Neural cell (in vitro differentiated cells): ENCODE data around the gene KCTD15. TPM values are rescaled to one million over a fixed set of nuclear protein-coding genes. Genes with fewer than 3 reads are reported as not detected.

Experiments
- H2AFZ ChIP-seq: fragments of 200-600, 300-800 bp; sonication (generic), shearing (Covaris generic); 2 replicates; pipeline ENCODE4 v1.6.0; 2014; ENCODE audit warnings: low read depth, mild to moderate bottlenecking, antibody characterized with exemption, low read length, moderate library complexity
- H3F3A ChIP-seq: fragments of 200-600 bp; shearing (Covaris generic); 2 replicates; pipeline ENCODE4 v1.6.1; 2016; ENCODE audit warnings: mild to moderate bottlenecking, moderate library complexity, mixed read lengths, antibody characterized with exemption, low read length; ENCODE audit not compliant: insufficient read depth, poor library complexity, severe bottlenecking
- H3K27ac ChIP-seq: fragments of 200-600, 300-800 bp; sonication (generic), shearing (Covaris generic); 2 replicates; pipeline ENCODE4 v1.5.1; 2014; ENCODE audit warnings: mild to moderate bottlenecking, low read length, moderate library complexity
- H3K27me3 ChIP-seq: fragments of 300-800, 200-600 bp; sonication (generic), shearing (Covaris generic); 2 replicates; pipeline ENCODE4 v1.6.0; 2014; ENCODE audit warnings: mild to moderate bottlenecking, low read depth, low read length, moderate library complexity; ENCODE audit not compliant: insufficient read depth
- H3K36me3 ChIP-seq: fragments of 300-800, 200-600 bp; sonication (generic), shearing (Covaris generic); 2 replicates; pipeline ENCODE4 v1.5.1; 2014; ENCODE audit warnings: mild to moderate bottlenecking, antibody characterized with exemption, low read length, moderate library complexity; ENCODE audit not compliant: insufficient read depth
- H3K4me2 ChIP-seq: fragments of 300-800, 200-600 bp; sonication (generic), shearing (Covaris generic); 2 replicates; pipeline ENCODE4 v1.6.0; 2014; ENCODE audit warnings: mild to moderate bottlenecking, low read length
- H3K4me3 ChIP-seq: fragments of 300-800, 200-600 bp; sonication (generic), shearing (Covaris generic); 2 replicates; pipeline ENCODE4 v1.5.1; 2014; ENCODE audit warnings: mild to moderate bottlenecking, low read length, moderate library complexity
- H3K79me2 ChIP-seq: fragments of 200-600 bp; shearing (Covaris generic); replicated peaks from 2 replicates; pipeline ENCODE4 v1.6.0; 2014; ENCODE audit warnings: mild to moderate bottlenecking, low read length, moderate library complexity; ENCODE audit not compliant: insufficient read depth
- H3K9ac ChIP-seq: fragments of 300-800, 200-600 bp; sonication (generic), shearing (Covaris generic); 2 replicates; pipeline ENCODE4 v1.6.1; 2016; ENCODE audit warnings: mild to moderate bottlenecking, low read length, mixed read lengths
- H3K9me2 ChIP-seq: fragments of 200-600 bp; shearing (Covaris generic); 2 replicates; pipeline ENCODE4 v1.6.1; 2016; ENCODE audit warnings: mild to moderate bottlenecking, low read length, mixed read lengths; ENCODE audit not compliant: insufficient read depth
- H3K9me3 ChIP-seq: fragments of 200-600, 300-800 bp; sonication (generic), shearing (Covaris generic); 2 replicates; pipeline ENCODE4 v1.6.1; 2016; ENCODE audit warnings: mild to moderate bottlenecking, mixed run types, low read length, moderate library complexity, mixed read lengths
- H4K20me1 ChIP-seq: fragments of 200-600 bp; shearing (Covaris generic); 2 replicates; pipeline ENCODE4 v1.6.1; 2016; ENCODE audit warnings: mild to moderate bottlenecking, mixed run types; ENCODE audit not compliant: insufficient read depth
- CTCF ChIP-seq: fragments of 450-650 bp; IDR thresholded peaks from 2 replicates; pipeline ENCODE4 v1.5.1; 2014; ENCODE audit warnings: antibody characterized with exemption, mild to moderate bottlenecking, moderate library complexity; ENCODE audit not compliant: poor library complexity, severe bottlenecking
- EP300 ChIP-seq: fragments of 450-650 bp; conservative IDR thresholded peaks from 2 replicates; pipeline ENCODE4 v1.6.1; 2014; ENCODE audit warnings: antibody characterized with exemption, mild to moderate bottlenecking, moderate library complexity; ENCODE audit not compliant: poor library complexity, severe bottlenecking
- EZH2 ChIP-seq: fragments of 200-600, 300-800 bp; shearing (Covaris generic), sonication (generic); IDR thresholded peaks from 2 replicates; pipeline ENCODE4 v1.6.1; 2014; ENCODE audit warnings: antibody characterized with exemption, low read length, borderline replicate concordance, mild to moderate bottlenecking; ENCODE audit not compliant: insufficient read depth, poor library complexity, severe bottlenecking
- MXI1 ChIP-seq: fragments of 450-650 bp; conservative IDR thresholded peaks from 2 replicates; pipeline ENCODE4 v1.6.1; 2014; ENCODE audit warnings: antibody characterized with exemption, mild to moderate bottlenecking; ENCODE audit not compliant: poor library complexity, severe bottlenecking
- POLR2AphosphoS5 ChIP-seq: IDR thresholded peaks from 2 replicates; pipeline ENCODE4 v1.6.1; 2012
- RAD21 ChIP-seq: fragments of 450-650 bp; conservative IDR thresholded peaks from 2 replicates; pipeline ENCODE4 v1.6.1; 2014; ENCODE audit warnings: antibody characterized with exemption, mild to moderate bottlenecking, moderate library complexity
- REST ChIP-seq: IDR thresholded peaks from 2 replicates; pipeline ENCODE4 v1.6.1; 2012; ENCODE audit warnings: borderline replicate concordance
- SMC3 ChIP-seq: fragments of 450-650 bp; conservative IDR thresholded peaks from 2 replicates; pipeline ENCODE4 v1.6.1; 2014; ENCODE audit warnings: antibody characterized with exemption, mild to moderate bottlenecking, moderate library complexity; ENCODE audit not compliant: poor library complexity
- TAF1 ChIP-seq: IDR thresholded peaks from 2 replicates; pipeline ENCODE4 v1.6.1; 2012; ENCODE audit warnings: low read depth
- polyA minus RNA-seq: library from RNA; depleted of rRNA, polyadenylated mRNA; stranded (reverse); fragments of >200 nt; gene quantifications from 2 replicates; pipeline ENCODE4 v1.2.3, GENCODE V29; 2014
- polyA plus RNA-seq: library from polyadenylated mRNA; depleted of rRNA; stranded (reverse); fragments of >200 nt; gene quantifications from 2 replicates; pipeline ENCODE4 v1.2.3, GENCODE V29; 2014

KCTD15 gene
- polyA plus RNA-seq (67.9 and 93.6 TPM in 2 replicates), polyA minus RNA-seq (64.8 and 80.3 TPM in 2 replicates)

DNA sequence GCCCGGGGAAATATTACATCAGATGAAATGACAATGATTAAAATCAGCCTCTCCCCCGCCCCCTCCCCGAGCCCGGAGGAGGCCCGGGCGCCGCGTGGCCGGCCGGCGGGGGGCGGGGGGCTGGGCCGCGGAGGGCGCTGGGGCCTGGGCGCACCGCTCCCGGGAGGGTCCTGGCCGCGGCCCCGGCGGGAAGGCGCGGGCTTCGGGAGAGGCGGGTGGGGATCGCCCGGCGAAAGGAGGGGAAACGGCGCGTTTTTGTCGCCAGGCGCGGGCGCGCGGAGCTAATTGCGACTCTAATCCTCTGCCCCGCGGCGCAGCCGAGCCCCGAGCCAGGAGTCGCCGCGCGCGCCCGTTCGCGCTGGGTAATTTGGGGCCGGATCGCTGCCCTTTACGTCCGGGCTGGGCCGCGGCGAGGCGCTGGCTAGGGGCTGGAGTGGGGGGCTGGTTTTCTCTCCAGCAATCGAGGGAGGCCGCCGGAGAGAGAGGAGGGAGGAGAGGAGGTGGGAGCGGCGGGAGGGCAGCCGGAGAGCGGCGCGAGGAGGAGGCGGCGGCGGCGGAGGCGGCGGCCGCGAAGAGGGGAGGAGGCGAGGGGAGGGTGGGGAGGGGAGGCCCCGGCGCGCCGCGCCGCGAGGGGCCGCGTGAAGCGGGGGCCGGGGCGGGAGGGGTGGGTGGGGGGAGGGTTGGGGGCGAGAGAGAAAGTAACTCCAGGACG is at the start of gene KCTD15:
KCTD15 (plus strand) TSS at position 707 of the 712 bp plus-strand sequence. CDS start 3,585 bp downstream, outside the sequence.
- Histone ChIP-seq H3K9ac (peak within 1 kb of the TSS; percentile 90), H3K36me3 (no peaks in the 10 kb centered on the region), H3F3A (no peaks in the 10 kb centered on the region), H3K27me3 (no peaks in the 10 kb centered on the region), H3K4me3 (peak within 1 kb of the TSS; percentile 89), H3K27ac (peak within 1 kb of the TSS; percentile 87), H3K9me3 (no peaks in the 10 kb centered on the region), H3K4me2 (peak within 1 kb of the TSS; percentile 54), H4K20me1 (no peaks in the 10 kb centered on the region), H3K79me2 (no peaks in the 10 kb centered on the region), H2AFZ (peak within 1 kb of the TSS; percentile 80), H3K9me2 (no peaks in the 10 kb centered on the region)
- TF ChIP-seq MXI1 (no peak), POLR2AphosphoS5 (peak; percentile 35)

DNA sequence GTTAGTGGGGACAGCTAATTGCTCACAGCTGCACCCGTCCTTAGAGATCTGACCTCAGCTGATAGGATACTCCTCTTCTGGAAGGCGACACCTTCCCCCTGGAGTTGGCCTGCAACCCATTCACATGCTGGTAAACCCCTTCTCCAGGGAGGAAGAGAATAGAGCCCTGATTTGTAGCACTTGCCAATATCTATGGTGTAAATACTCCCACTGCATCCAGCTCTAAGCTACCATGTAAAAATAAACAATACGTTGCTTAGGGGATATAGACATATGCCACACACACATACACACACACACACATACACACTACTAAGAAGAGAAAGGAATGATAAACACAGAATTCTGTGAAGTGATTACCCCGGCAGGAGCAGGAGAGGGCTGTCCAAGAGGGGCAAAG is 49.4 kb upstream of the KCTD15 start:
- no peaks in the 10 kb centered on the region for H3F3A ChIP-seq
- no peak overlapping the region for H3K27ac ChIP-seq
- H3K4me3 ChIP-seq = no peak overlapping the region
- no peak for TF ChIP-seq EZH2
- no peaks in the 10 kb centered on the region for H3K9me3 ChIP-seq
- no peaks in the 10 kb centered on the region for H3K36me3 ChIP-seq
- no peak overlapping the region for H2AFZ ChIP-seq
- no peaks in the 10 kb centered on the region for H3K9me2 ChIP-seq
- no peaks in the 10 kb centered on the region for H3K27me3 ChIP-seq
- H3K4me2 ChIP-seq = no peak overlapping the region
- no peaks in the 10 kb centered on the region for H4K20me1 ChIP-seq
- H3K9ac ChIP-seq = no peak overlapping the region
- no peaks in the 10 kb centered on the region for H3K79me2 ChIP-seq

GRCh38 chr19:33748231-33748630 is 48.4 kb upstream of the KCTD15 start:
- TF ChIP-seq MXI1 (no peak), POLR2AphosphoS5 (no peak), REST (no peak), TAF1 (no peak), SMC3 (no peak), CTCF (no peak), RAD21 (no peak), EP300 (no peak), EZH2 (no peak)
- H3K27me3 ChIP-seq = no peaks in the 10 kb centered on the region
- H3K4me3 ChIP-seq = no peak overlapping the region
- H3K9me2 ChIP-seq = no peaks in the 10 kb centered on the region
- H3K36me3 ChIP-seq = no peaks in the 10 kb centered on the region
- H3K4me2 ChIP-seq = no peak overlapping the region
- H3K27ac ChIP-seq = no peak overlapping the region
- H3K79me2 ChIP-seq = no peaks in the 10 kb centered on the region
- no peak overlapping the region for H3K9ac ChIP-seq
- no peaks in the 10 kb centered on the region for H3K9me3 ChIP-seq
- no peak overlapping the region for H2AFZ ChIP-seq
- H3F3A ChIP-seq = no peaks in the 10 kb centered on the region
- H4K20me1 ChIP-seq = no peaks in the 10 kb centered on the region
